SK-N-MC (cell line): ENCODE data around the gene TBC1D17.

Experiments used
- EZH2 ChIP-seq: fragments of 200-600 bp; sonication (generic); IDR thresholded peaks from one replicate; pipeline ENCODE4 v1.6.1; 2017; ENCODE audit warnings: antibody characterized with exemption
- FOXP2 ChIP-seq: optimal IDR thresholded peaks from 2 replicates; pipeline ENCODE3; 2011; ENCODE audit warnings: mild to moderate bottlenecking, moderate library complexity; ENCODE audit not compliant: insufficient read depth; ENCODE audit errors: extremely low read length, control extremely low read depth
- POLR2AphosphoS5 ChIP-seq: IDR thresholded peaks from 2 replicates; pipeline ENCODE4 v1.6.1; 2012; ENCODE audit warnings: mild to moderate bottlenecking, low read depth, low read length, borderline replicate concordance

DNA sequence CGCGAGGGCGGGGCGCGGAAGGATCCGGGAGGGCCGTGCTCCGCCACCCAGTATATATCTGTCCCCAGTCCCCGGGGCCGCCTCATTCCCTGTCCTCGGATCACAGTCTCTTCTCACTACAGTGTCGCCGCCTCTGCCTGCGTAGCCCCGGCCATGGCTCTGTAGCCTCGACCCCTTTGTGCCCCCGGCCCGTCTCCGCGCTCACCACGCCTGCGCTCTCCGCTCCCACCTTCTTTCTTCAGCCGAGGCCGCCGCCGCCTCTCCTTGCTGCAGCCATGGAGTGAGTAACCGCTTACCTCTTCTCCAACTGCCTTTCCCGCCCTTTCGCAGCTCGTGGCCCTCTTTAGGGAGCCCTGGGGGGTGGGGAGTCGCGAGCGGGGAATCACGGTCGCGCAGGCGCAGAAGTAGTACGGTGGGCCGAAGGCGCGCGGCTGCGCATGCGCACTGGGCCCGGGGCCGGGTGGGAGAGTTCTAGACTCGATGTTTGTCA, 51.7 kb downstream of the TBC1D17 start, which contains the start of the genes ATF5 and NUP62:
- TF ChIP-seq EZH2 (no peak), POLR2AphosphoS5 (peak; percentile 71), FOXP2 (no peak)
